Astrocyte (in vitro differentiated cells and primary cell): ENCODE results near the gene EZH1.

Experiments
- CTCF ChIP-seq: IDR thresholded peaks from 2 replicates; pipeline ENCODE4 v1.5.1; 2011; ENCODE audit warnings: low read depth, mild to moderate bottlenecking, inconsistent platforms, low read length, moderate library complexity; ENCODE audit not compliant: insufficient read depth
- EZH2 ChIP-seq: IDR thresholded peaks from 2 replicates; pipeline ENCODE4 v1.6.1; 2012; ENCODE audit warnings: mild to moderate bottlenecking, low read length, inconsistent platforms; ENCODE audit not compliant: insufficient read depth

GRCh38 chr17:42674755-42675347 is 70.0 kb downstream of the EZH1 start:
- TF ChIP-seq EZH2 = no peak
- no peak for TF ChIP-seq CTCF
